A549 (cell line): ENCODE data around the gene INO80. TPM values are rescaled to one million over a fixed set of nuclear protein-coding genes. Genes with fewer than 3 reads are reported as not detected.

Experiments
- ATAC-seq, 2 experiments: fragments of 200-7000 bp in 1 of 2; fragments of >200 bp in 1 of 2; cut with Nextera tagmentation in 1 of 2; cut with Tn5 transposase in 1 of 2; 3 replicates each; pipeline versions ENCODE4 v1.8.0 to v1.9.1; 2018 to 2020; ENCODE audit warnings: mild to moderate bottlenecking in 1 of 2, moderate library complexity in 1 of 2
- CTCF ChIA-PET: fragments of 300-600 bp; sonication (Branson Sonifier 250); formaldehyde crosslinking; extraction: SDS; loops from one replicate; lab custom pipeline; 2021; ENCODE audit warnings: antibody characterized with exemption, inconsistent platforms; lab: Yijun Ruan, JAX
- POLR2A ChIA-PET: fragments of 350-600 bp; formaldehyde crosslinking; extraction: SDS; loops from one replicate; lab custom pipeline; 2021; ENCODE audit warnings: antibody characterized with exemption, inconsistent platforms; lab: Yijun Ruan, JAX
- DNase-seq, 2 experiments: peaks; one replicate each; pipeline versions ENCODE4 v3.0.0 to v3.0.0-alpha.2; 2011 to 2016; ENCODE audit warnings: low read depth in 1 of 2, low spot score in 1 of 2
- FAIRE-seq: peaks from 2 replicates; lab custom pipeline; 2011; peaks lifted over from hg19 to GRCh38; lab: Jason Lieb, UNC
- H3K27ac ChIP-seq, 2 experiments: fragments of >200 bp; sonication (Bioruptor Twin); formaldehyde crosslinking; 3 replicates each; pipeline ENCODE4 v1.5.1; 2016 to 2017
- H3K4me1 ChIP-seq: fragments of >200 bp; sonication (Bioruptor Twin); formaldehyde crosslinking; 3 replicates; pipeline ENCODE4 v1.6.1; 2016
- H3K4me2 ChIP-seq: fragments of >200 bp; sonication (Bioruptor Twin); formaldehyde crosslinking; 3 replicates; pipeline ENCODE4 v1.6.1; 2016
- H3K4me3 ChIP-seq: fragments of >200 bp; sonication (Bioruptor Twin); formaldehyde crosslinking; 3 replicates; pipeline ENCODE4 v1.5.1; 2016
- H3K9me3 ChIP-seq: fragments of >200 bp; sonication (Bioruptor Twin); formaldehyde crosslinking; 3 replicates; pipeline ENCODE4 v1.6.1; 2016
- BHLHE40 ChIP-seq: IDR thresholded peaks from 2 replicates; pipeline ENCODE4 v1.6.1; 2012; ENCODE audit warnings: low read depth, low read length, inconsistent platforms
- CBX8 ChIP-seq: fragments of 200-600 bp; sonication (generic); IDR thresholded peaks from 2 replicates; pipeline ENCODE4 v1.6.1; 2016
- EHF ChIP-seq: fragments of 250-450 bp; sonication (Bioruptor Pico); IDR thresholded peaks from 2 replicates; pipeline ENCODE4 v1.5.0; 2020; ENCODE audit warnings: mild to moderate bottlenecking
- EP300 ChIP-seq, 2 experiments: fragments of >200 bp; sonication (Bioruptor Twin); formaldehyde crosslinking; IDR thresholded peaks; 2 replicates in 1 of 2; 3 replicates in 1 of 2; pipeline ENCODE4 v1.6.1; 2016 to 2017
- FOSB ChIP-seq: fragments of 250-450 bp; sonication (Bioruptor Pico); IDR thresholded peaks from 2 replicates; pipeline ENCODE4 v1.5.0; 2020; ENCODE audit warnings: mild to moderate bottlenecking, moderate library complexity
- GATA3 ChIP-seq: IDR thresholded peaks from 2 replicates; pipeline ENCODE4 v1.6.1; 2012; ENCODE audit warnings: borderline replicate concordance
- HEYL ChIP-seq: fragments of 250-450 bp; sonication (Bioruptor Pico); IDR thresholded peaks from 2 replicates; pipeline ENCODE4 v1.8.0; 2021; ENCODE audit warnings: mild to moderate bottlenecking, moderate library complexity
- HOXB13 ChIP-seq: fragments of 250-450 bp; sonication (Bioruptor Pico); IDR thresholded peaks from 2 replicates; pipeline ENCODE4 v1.5.0; 2020; ENCODE audit warnings: low read depth, mild to moderate bottlenecking, moderate library complexity
- KDM1A ChIP-seq: fragments of 200-600 bp; sonication (generic); IDR thresholded peaks from 2 replicates; pipeline ENCODE4 v1.6.1; 2016; ENCODE audit warnings: low read depth, mild to moderate bottlenecking
- KDM5A ChIP-seq: fragments of 200-600 bp; sonication (generic); IDR thresholded peaks from 2 replicates; pipeline ENCODE4 v1.6.1; 2016; ENCODE audit warnings: antibody characterized with exemption, mild to moderate bottlenecking
- MAFK ChIP-seq: fragments of 450-650 bp; IDR thresholded peaks from 2 replicates; pipeline ENCODE4 v1.6.1; 2014; ENCODE audit not compliant: partially characterized antibody
- NFE2L2 ChIP-seq: fragments of 150-350 bp; conservative IDR thresholded peaks from 2 replicates; pipeline ENCODE4 v1.6.1; 2014; ENCODE audit warnings: low read length
- PHF8 ChIP-seq: fragments of 200-600 bp; sonication (generic); IDR thresholded peaks from 2 replicates; pipeline ENCODE4 v1.6.1; 2016; ENCODE audit warnings: low read depth, mild to moderate bottlenecking, antibody characterized with exemption, moderate library complexity, borderline replicate concordance
- POLR2A ChIP-seq: IDR thresholded peaks from 2 replicates; pipeline ENCODE4 v1.6.1; 2012; ENCODE audit warnings: mild to moderate bottlenecking, low read length
- POLR2AphosphoS2 ChIP-seq: conservative IDR thresholded peaks from 2 replicates; pipeline ENCODE4 v1.6.1; 2012; ENCODE audit warnings: low read length, improper control_type of control experiment, inconsistent platforms
- RCOR1 ChIP-seq: fragments of 150-350 bp; IDR thresholded peaks from 2 replicates; pipeline ENCODE4 v1.6.1; 2014; ENCODE audit warnings: antibody characterized with exemption, low read length, low read depth
- RNF2 ChIP-seq: fragments of 200-600 bp; sonication (generic); IDR thresholded peaks from 2 replicates; pipeline ENCODE4 v1.6.1; 2016; ENCODE audit warnings: low read depth, mild to moderate bottlenecking, antibody characterized with exemption, moderate library complexity, borderline replicate concordance
- SMC3 ChIP-seq: fragments of >200 bp; sonication (Bioruptor Twin); formaldehyde crosslinking; IDR thresholded peaks from 3 replicates; pipeline ENCODE4 v1.6.1; 2018; ENCODE audit warnings: inconsistent platforms
- ZNF302 ChIP-seq: fragments of 250-450 bp; sonication (Bioruptor Pico); IDR thresholded peaks from 2 replicates; pipeline ENCODE4 v1.9.0; 2021; ENCODE audit warnings: inconsistent platforms, mild to moderate bottlenecking, moderate library complexity
- WGBS: methylation state at CpG from one replicate; pipeline ENCODE4 v1.1.6; 2017; ENCODE audit errors: missing lambda C conversion rate; 5-methylcytosine and 5-hydroxymethylcytosine counted together
- polyA plus RNA-seq, 4 experiments: library from polyadenylated mRNA; depleted of rRNA in 3 of 4; stranded (reverse); fragments of >200 nt; fragmentation: RNase III in 1 of 4; extraction: RNeasy Plus Mini Kit Qiagen cat#74134 plus additional on column Dnase treatment in 1 of 4; gene quantifications; 2 replicates in 3 of 4; 3 replicates in 1 of 4; pipeline ENCODE4 v1.2.3, GENCODE V29; 2011 to 2017
- TF ChIP-seq, protein P1 (sequence below): fragments of >200 bp; sonication (Bioruptor Twin); formaldehyde crosslinking; IDR thresholded peaks from 3 replicates; pipeline ENCODE4 v1.5.1; 2016
- TF ChIP-seq, protein P2 (sequence below): IDR thresholded peaks from 2 replicates; pipeline ENCODE4 v1.6.1; 2012; ENCODE audit warnings: low read depth, borderline replicate concordance
- TF ChIP-seq, protein P3 (sequence below): IDR thresholded peaks from 2 replicates; pipeline ENCODE4 v1.6.1; 2012

Gene INO80
- polyA plus RNA-seq, 2 of the 4 experiments (the other 2 are of a cell fraction) = 6.7 to 10.9 TPM

DNA sequence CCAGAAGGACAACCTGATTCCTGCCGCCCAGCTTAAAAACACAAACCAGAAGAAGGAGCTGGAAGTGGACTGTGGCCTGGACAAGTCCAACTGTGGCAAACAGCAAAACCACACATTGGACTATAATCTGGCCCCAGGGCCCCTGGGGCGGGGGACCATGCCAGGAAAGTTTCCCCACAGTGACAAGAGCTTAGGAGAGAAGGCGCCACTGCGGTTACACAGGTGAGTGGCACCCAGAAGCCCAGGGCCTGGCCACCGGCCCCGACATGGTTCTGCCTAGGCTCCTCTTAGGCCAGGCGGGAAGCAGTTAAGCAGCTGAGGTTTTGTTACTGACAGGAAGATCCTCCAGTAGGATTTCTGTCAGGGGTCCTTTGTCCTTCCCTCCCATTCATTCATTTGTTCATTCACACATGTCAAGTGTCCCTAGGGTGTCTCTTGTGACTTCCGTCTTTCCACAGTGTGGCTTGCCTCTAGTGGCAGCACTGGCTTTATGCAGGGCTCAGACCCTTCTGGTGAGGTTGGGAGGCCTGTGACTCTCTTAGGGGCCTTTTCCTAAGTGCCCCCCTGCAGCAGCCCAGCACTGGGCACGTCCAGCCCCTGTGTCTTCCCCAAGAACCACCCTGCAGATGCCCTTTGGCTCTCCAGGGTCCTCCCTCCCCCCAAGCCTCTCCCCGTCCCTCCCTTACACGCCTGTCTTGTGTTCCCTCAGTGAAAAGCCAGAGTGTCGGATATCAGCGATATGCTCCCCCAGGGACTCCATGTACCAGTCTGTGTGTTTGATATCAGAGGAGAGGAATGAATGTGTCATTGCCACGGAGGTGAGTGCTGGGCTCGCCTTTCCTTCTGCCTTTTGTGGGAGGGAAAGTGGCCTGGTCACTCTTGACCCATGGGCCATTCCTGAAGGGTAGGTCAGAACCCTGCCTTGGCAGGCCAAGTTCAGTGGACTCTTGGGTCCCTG is 179.1 kb downstream of the INO80 start:
- no peak overlapping the region for H3K4me3 ChIP-seq
- ChIA-PET CTCF (interaction anchor here (0.9 to 3.4 kb wide), 8 partner anchors 9 to 247 kb away, joined by 3 to 15 read pairs (median 4); no protein-coding TSS in a partner anchor), POLR2A (no interaction called here)
- no peak for DNase-seq
- H3K4me2 ChIP-seq = no peak overlapping the region
- no peak for ATAC-seq
- no peak for FAIRE-seq
- no peaks in the 10 kb centered on the region for H3K9me3 ChIP-seq
- 78% methylated on average over 13 of the region's 15 CpGs for WGBS
- H3K4me1 ChIP-seq = peaks cover 25% of the 10 kb centered on the region
- H3K27ac ChIP-seq = no peak overlapping the region
- TF ChIP-seq PHF8 (no peak), RNF2 (no peak), KDM1A (no peak), EP300 (IDR thresholded peaks at IDR 0.05) (no peak), HEYL (CRISPR knock-in tag) (no peak), BHLHE40 (no peak), POLR2A (no peak)
- TF ChIP-seq, protein P1, sequence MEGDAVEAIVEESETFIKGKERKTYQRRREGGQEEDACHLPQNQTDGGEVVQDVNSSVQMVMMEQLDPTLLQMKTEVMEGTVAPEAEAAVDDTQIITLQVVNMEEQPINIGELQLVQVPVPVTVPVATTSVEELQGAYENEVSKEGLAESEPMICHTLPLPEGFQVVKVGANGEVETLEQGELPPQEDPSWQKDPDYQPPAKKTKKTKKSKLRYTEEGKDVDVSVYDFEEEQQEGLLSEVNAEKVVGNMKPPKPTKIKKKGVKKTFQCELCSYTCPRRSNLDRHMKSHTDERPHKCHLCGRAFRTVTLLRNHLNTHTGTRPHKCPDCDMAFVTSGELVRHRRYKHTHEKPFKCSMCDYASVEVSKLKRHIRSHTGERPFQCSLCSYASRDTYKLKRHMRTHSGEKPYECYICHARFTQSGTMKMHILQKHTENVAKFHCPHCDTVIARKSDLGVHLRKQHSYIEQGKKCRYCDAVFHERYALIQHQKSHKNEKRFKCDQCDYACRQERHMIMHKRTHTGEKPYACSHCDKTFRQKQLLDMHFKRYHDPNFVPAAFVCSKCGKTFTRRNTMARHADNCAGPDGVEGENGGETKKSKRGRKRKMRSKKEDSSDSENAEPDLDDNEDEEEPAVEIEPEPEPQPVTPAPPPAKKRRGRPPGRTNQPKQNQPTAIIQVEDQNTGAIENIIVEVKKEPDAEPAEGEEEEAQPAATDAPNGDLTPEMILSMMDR = no peak
- TF ChIP-seq, protein P2, sequence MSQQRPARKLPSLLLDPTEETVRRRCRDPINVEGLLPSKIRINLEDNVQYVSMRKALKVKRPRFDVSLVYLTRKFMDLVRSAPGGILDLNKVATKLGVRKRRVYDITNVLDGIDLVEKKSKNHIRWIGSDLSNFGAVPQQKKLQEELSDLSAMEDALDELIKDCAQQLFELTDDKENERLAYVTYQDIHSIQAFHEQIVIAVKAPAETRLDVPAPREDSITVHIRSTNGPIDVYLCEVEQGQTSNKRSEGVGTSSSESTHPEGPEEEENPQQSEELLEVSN = no peak
- TF ChIP-seq, protein P3, sequence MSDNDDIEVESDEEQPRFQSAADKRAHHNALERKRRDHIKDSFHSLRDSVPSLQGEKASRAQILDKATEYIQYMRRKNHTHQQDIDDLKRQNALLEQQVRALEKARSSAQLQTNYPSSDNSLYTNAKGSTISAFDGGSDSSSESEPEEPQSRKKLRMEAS = no peak

DNA sequence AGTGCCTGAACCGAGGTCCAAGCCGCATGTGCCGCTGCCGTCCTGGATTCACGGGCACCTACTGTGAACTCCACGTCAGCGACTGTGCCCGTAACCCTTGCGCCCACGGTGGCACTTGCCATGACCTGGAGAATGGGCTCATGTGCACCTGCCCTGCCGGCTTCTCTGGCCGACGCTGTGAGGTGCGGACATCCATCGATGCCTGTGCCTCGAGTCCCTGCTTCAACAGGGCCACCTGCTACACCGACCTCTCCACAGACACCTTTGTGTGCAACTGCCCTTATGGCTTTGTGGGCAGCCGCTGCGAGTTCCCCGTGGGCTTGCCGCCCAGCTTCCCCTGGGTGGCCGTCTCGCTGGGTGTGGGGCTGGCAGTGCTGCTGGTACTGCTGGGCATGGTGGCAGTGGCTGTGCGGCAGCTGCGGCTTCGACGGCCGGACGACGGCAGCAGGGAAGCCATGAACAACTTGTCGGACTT is 179.8 kb downstream of the INO80 start:
- FAIRE-seq = no peak
- POLR2A ChIA-PET = no interaction called here

GRCh38 chr15:40934457-40934856 is 181.6 kb downstream of the INO80 start:
- no peak for ATAC-seq
- CTCF ChIA-PET = interaction anchor here (3.4 kb wide), 1 partner anchor 31 kb away, joined by 15 read pairs; no protein-coding TSS in a partner anchor
- H3K4me3 ChIP-seq = no peak overlapping the region
- 93% methylated on average over 6 of the region's 6 CpGs for WGBS
- no peak overlapping the region for H3K27ac ChIP-seq
- no peak for DNase-seq
- H3K9me3 ChIP-seq = no peaks in the 10 kb centered on the region
- FAIRE-seq = no peak
- POLR2A ChIA-PET = no interaction called here
- H3K4me2 ChIP-seq = no peak overlapping the region
- peaks cover 27% of the 10 kb centered on the region; the same call in 2 of the 3 replicates for H3K4me1 ChIP-seq
- TF ChIP-seq KDM5A (no peak), POLR2AphosphoS2 (no peak), MAFK (no peak), ZNF302 (CRISPR knock-in tag) (no peak), POLR2A (no peak), EHF (CRISPR knock-in tag) (no peak), HOXB13 (CRISPR knock-in tag) (no peak), CBX8 (no peak), NFE2L2 (no peak), GATA3 (no peak), PHF8 (no peak), SMC3 (no peak), RCOR1 (no peak)
- TF ChIP-seq, protein P2 = no peak

More for the DNA sequence above, 179.8 kb downstream of the INO80 start:
- Histone ChIP-seq H3K4me1 (peaks cover 25% of the 10 kb centered on the region), H3K4me2 (no peak overlapping the region), H3K9me3 (no peaks in the 10 kb centered on the region), H3K27ac (no peak overlapping the region), H3K4me3 (no peak overlapping the region)
- ATAC-seq (no peak), DNase-seq (no peak)
- CTCF ChIA-PET = interaction anchor here (0.9 to 3.4 kb wide), 4 partner anchors 19 to 248 kb away, joined by 3 to 15 read pairs (median 4); no protein-coding TSS in a partner anchor
- 97% methylated on average over 11 of the region's 31 CpGs for WGBS
- TF ChIP-seq, protein P2 = no peak
- no peak for TF ChIP-seq FOSB
